RCC 7860 (cell line): Measurements from ENCODE around the gene NIN.

ENCODE experiments used
- DNase-seq: peaks from one replicate; pipeline ENCODE4 v3.0.0-alpha.2; 2015; ENCODE audit warnings: low spot score
- FAIRE-seq: peaks from 2 replicates; lab custom pipeline; 2012; peaks lifted over from hg19 to GRCh38; lab: Jason Lieb, UNC

NIN gene

DNA sequence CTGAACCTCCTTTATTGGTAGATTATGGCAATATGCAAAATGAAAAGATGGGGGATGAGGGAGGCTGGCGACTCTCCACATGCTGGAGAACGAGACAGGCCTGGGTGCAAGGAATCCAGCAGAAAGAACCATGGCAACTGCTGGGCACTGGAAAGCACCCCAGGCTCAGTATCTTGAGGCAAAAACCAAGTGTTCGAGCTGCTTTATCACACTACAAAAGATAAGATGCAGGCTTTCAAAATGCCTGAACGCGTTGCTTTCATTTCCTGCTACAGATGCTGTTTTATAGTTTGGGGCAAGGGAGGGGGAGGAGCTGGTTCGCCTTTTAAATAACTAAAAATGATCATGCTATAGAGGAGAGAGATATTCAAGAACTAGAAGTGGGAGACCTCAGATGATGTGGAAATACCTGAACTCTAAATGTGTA is 38.9 kb downstream of the NIN start:
- no peak for FAIRE-seq
- DNase-seq, result no peak

DNA sequence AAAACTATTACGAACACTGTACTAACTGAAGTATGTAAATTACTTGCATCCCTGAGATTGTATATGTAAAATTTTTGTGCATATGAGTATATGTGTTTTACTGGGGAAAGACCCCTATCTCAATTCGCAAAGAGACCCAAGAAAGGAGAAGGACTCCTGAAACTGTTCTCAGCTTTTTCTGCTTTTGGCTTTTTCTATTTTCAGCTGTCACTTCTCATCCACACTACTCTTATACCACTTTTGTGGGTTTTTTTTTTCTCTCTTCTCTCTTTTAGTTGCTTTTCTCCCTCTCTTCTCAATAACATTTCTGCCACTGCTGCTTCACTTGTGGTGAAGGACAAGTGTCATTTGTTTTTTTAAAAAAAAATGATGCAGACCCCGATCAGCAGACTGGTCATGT is 39.8 kb downstream of the NIN start:
- FAIRE-seq (no peak), DNase-seq (no peak)

DNA sequence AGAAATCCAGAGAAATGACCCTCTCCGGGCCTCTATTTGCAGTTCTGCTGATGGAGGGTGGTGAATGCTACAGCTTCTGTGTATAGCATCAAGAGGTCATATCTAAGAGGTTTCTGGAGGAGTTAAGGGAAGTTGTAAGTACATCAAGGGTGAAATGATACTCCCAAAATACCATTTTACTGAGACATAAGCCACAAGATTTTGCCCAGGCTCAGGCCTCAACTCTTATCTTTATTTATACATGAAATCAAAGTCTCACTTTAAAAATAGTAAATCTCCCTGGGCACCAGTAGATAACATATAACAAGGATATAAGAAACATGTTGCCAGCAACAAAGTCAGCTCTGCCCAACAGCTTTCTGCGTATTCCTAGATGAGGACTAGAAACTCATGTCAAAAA is 40.4 kb downstream of the NIN start:
- FAIRE-seq (no peak), DNase-seq (no peak)

DNA sequence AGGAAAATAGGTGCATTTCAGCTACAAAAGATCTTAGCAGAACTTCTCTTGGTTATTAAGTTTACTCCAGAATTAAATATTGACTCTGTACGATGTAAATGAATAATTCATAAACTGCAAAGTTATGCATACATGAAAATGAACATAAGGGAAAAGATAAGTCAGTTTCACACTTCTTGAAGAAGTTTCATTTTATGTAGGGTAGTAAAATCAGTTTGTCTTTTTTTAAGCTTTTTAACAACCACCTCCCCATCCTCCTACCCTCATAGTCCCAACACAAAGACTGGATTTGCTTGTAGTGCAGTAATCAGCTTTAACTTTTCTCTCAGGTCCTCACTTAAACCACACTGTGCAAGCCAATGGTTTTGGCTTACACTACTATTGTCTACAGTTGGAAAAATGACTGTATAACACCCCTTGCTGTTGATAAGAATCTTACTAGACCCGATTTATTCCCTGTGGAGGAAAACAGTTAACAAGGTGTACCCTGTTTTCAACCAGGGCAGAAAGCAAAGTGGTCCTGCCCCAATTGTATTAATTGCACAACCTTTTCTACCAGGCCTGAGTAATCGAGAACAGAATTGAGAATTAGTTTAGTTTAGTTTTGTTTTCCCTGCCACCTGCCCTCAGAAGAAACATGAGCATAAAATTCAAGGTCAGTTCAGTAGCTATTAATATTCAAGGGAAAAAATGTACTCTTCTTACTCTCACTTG is 44.1 kb downstream of the NIN start:
- DNase-seq, result no peak
- FAIRE-seq, result no peak

DNA sequence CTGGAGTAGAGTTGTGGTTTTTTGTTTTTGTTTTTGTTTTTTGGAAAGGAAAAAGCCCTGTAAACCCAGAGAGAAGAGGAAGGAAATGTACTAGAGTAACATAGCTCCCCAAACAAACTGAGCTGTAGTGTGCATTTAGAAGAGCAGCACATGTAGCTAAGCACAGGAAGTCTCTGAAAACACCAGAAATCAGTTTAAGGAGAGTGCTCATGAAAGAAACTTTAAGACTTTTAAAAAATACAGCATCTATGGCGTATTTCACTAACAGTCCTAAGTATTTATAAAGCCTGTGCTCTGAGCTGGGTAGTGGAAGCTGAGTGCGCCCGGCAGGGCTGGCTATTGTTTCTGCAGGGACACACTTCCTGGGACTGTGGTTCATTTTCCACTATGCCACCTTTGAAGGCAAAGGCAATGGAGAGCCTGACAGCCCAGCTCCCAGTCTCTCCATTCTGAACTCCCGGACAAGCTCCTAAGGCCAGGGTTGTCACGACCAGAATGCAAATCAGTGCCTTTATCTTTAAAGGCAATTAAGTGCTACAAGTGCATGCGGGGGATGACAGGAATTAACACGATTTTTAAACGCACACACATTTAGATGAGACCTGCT is 45.4 kb downstream of the NIN start:
- FAIRE-seq (no peak), DNase-seq (no peak)

DNA sequence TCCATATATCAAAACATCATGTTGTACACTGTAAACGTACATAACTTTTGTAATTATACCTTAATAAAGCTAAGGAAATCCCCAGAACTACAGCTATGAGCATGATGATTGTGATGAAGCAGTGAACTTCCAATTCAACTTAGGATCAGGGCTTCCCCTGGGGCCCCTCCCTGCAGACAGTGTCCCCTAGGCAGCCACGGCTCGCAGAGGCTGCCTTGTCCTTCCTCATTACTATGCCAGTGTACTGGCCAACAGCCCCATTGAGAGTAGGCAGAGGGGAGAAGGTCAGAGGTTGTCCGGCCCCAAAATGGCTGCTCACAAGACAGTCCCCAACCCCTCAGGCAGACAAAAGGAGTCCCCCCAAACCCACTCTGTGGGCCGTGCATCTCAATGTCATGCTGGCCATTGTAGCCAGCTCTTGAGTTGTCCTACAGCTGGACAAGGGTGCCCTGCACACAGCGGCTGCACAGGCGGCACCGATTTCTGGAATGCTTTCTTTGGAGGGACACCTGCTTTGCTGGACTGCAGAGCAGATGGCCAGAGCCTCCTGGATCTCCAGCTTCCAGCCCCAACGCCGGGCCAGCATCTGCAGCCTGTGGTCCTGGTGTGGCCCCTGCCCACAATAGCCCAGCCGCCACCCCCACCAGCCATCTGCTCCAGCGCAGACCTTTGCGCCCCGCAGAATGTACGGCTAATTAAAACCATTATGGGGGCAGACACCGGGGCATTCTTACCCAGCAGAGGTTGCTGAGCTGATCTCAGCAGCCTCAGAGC is 46.1 kb downstream of the NIN start:
- no peak for FAIRE-seq
- DNase-seq, result no peak

DNA sequence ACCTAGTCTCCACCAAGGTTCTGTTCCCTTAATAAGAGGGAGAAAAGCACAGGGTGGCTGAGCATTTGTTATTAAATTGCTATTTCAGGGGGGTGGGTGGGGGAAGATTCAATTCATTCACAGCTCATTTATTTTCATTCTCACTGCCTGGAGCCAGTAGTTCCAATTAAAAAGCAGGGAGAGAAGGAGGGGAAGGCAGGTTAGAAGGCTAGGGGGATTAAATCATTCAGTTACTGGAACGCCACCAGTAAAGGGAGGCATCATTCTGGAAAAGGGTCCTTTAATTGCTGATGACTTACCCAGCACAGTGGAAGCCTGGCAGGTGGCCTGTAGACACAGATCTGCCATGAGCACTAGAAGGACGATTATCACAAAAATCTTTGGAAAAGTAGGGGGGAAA is 47.4 kb downstream of the NIN start:
- FAIRE-seq (no peak), DNase-seq (no peak)

DNA sequence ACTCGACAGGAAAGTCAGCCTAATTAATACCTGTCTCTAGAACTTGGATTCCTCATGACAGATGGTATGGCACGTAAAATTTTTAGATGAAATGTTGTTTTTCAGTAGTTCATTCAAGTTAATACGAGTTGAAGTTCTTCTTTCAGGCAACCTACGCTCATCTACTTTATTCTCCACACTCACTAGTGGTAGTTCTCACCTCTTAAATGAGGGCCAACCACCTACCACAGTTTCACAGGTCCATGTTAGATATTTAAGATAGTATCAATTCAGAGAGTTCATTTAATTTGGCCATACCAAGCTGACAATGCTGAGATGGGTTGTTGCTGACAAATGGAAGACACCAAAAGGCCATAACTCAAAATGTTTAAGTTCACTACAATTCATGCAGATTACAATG is 50.6 kb downstream of the NIN start:
- DNase-seq, result no peak
- no peak for FAIRE-seq

DNA sequence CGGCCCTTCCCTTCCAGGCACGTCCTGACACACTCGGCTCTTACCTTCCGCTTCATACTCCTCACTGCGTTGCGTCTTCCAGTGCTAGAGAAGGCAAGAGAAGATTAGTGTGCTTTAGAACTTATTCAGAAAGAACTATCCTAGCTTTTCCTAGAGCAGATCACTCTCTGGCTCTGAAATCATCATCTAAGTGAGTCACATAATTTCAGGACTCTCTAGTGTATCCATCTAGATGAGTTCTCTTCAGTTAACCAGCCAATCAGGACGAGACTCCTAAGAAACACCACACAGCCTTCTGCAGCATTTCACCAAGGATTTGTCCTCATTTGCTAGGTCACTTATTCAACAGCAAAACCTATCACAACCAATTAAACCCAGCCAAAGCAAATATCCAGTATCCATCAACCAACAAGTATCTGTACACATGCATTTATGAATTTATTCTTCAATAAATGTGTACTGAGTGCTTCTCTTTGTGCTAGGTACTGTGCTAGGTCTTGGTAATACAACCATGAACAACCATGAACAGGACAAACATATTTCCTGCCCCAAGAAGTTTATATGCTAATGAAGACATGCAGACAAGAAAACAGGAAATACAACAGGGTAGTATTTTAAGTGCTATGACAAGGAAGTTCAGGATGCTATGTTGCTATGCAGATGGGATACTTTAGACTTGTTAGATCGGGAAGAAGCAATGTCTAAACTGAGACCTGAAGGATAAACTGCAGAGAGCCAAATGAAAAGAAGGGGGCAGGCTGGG is 52.1 kb downstream of the NIN start:
- no peak for DNase-seq
- FAIRE-seq, result no peak

DNA sequence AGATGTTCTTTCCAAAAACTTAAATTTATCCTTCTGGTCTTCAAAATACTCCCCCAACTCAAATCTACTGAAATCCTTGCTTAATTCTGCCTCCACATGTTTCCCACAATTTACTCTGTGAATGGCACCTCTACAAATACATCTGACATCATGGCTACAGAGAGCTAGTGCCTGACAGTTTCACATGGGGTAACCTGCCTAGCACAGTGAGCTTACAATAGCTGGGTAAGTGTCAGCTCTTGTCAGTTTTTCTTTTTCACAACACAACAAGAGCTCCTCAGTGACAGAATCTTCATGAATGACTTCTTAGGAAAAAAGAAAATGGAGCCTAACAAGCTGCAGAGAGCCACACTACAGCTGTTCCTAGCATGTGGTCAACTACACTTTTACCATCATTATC is 54.4 kb downstream of the NIN start:
- no peak for DNase-seq
- FAIRE-seq, result no peak

DNA sequence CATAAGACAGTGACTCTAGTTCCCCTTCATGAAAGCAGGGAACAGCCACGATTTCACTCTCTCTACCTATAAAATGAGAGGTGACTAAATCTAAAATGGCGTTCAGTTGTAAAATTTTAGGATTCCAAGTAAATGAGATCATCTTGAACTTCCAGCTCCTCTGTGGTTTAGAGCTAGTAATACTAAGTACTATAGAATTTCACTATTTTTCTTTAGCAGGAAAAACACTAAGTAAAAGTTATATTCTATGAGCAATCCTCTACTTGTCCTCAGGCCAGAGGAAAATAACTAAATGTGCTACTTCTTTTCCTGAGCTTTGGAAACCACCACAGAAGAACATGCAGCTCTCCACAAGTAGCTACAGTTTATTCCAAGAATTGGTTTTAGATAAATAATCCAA is 55.6 kb downstream of the NIN start:
- DNase-seq, result peak; percentile 90
- peak; percentile 88 for FAIRE-seq

DNA sequence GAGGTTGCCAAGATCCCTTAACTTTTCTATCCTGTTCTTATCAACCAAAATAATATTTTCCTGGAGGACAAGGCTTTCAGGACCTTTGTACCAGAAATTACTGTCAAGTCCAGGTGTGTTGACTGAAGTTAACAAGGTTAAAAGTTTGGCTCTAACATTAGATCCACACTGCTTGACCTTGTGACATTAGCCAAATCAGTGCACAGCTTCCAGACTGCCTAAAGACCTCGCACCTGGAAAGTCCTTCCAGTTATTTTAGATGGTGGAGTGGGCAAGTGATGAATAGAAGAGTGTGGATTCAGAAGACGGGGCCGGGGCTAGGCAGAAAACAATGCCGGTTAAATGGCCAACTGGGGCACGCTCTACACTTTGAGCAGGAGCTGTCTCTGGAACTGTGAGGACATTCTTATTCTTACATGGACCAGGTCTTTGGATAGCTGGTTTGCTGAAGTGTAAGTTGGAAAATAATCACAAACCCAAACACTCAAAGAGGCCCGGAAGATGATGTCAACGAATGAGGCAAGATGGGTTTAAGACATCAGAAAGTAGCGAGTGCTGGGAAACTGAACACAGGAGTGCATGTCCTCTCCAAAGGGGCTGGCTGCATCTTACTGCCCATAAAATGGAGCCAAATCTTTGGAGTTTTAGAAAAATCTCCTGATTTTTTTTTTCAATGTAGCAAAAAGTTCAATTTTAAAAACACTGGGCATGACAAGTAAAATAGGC is 56.3 kb downstream of the NIN start:
- DNase-seq (no peak), FAIRE-seq (no peak)

DNA sequence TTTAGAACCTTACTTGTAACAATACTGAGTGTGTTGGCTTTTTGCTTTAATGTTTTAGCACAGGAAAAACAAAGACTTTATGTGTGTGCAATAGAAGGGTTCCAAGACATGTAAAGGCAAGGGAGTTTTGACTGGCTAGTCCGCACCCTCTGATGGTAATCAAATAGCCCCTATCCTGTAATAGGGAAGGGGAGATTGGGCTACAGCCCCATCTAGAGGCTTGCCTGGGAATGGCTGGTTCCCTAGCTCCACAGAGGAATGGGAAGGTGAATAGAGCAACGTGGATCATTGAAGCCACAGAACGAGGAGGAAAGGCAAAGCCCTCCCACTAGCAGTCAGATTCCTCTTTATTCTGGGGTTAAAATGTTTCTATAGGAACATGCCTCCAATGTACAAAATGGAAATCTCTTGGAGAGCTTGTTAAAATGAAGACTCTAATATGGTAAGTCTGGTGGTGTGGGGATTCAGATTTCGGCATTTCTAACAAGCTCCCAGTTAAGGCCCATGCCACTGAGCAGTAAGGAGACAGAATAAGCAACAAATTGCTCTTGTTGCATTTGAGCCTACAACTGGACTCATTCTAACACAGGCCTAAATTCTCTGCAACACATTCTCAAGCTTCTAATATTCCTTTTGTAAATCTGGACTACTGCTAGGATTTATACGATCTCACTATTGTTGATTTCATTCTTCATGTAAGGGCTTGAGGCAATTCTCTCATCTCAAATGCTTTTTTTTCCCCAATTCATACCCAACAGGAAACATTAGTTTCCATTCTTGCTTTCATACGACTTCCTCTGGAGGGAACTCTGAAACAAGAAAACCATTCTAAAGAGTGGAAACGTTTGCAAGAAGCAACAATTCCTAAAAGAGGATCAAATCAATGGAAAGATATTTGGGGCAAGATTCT is 57.1 kb downstream of the NIN start:
- FAIRE-seq (no peak), DNase-seq (no peak)

DNA sequence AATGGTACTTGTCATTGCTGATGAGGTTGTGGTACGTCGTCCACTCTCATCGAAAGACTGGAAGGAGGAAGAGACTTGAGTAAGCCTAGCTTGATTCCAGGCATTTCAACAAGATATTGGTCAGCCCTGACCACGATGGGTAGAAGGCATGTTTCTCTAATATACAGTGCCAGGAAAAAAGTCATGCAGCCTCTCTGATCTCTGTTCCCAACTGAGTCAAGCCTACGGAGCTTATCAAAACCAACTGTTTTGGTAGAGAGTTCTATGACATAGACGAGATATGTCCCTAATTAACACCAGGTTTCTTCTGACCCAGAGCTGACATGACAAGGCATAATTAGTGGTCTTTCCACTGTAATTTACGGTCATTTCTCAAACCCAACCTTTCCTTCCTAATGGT is 58.5 kb downstream of the NIN start:
- FAIRE-seq (no peak), DNase-seq (no peak)

DNA sequence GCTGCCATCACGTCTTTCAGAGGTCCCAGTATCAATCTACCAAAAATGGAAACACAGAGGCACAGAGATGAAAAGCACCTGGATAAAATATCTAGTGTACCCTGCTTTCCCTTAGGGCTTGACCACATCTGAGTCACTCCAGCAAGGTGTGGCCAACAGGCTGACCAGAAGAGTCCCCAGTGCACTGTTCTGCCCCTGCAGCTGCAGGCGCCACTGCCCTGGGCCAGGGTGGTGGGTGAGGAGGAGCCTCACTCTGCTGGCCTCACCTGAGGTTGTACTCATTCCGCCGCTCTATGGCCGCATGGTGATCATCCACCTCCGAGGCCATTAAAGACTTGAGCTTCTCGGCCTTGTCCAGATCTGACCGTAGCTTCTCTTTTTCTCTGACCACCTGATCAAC is 60.4 kb downstream of the NIN start:
- no peak for FAIRE-seq
- DNase-seq, result no peak

DNA sequence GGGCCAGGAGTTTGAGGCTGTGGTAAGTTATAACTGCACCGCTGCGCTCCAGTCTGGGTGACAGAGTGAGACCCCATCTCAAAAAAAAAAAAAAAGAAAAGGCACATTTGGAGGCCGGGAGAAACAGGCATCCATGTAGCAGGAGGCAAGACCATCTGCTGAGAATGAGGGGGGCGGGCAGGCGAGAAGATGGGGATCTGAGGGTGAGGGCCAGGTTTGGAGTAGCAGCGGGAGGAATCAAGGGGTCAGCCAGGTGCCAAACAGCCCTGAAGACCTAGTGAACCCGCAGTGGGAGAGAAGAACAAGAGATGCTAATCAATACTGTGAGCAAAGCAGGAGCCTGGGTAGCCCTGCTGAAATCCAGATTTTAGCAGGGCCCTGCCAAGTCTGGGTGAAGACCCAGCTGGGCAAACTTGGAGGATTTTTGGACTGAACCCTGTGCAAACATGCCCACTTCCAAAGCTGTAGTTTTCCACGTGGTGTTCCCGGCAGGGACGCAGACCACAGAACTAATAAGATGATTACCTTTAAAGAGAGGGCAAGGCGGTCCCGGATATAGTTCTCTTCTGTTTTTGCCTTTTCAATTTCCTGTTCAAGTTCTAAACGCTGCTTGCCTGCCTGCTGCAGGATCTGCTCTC is 61.0 kb downstream of the NIN start:
- FAIRE-seq (no peak), DNase-seq (no peak)

DNA sequence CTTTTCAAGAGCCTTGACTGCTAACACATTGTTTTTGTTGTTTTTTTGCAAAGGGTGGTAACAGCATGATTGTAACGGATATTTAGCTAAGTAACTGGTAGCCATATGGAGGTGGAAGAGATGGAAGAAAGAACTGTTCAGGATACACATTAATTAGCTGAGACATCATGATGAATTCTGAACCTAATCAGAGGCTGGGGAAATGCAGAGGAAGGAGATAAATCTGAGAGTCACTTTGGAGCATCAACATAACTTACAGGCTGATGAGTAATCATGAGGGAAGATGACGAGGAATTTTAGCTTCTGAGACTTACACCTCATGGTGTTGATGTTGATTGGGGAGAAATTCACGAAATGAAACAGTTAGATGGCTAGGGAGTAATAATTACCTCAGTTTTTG is 62.3 kb downstream of the NIN start:
- FAIRE-seq, result no peak
- no peak for DNase-seq

DNA sequence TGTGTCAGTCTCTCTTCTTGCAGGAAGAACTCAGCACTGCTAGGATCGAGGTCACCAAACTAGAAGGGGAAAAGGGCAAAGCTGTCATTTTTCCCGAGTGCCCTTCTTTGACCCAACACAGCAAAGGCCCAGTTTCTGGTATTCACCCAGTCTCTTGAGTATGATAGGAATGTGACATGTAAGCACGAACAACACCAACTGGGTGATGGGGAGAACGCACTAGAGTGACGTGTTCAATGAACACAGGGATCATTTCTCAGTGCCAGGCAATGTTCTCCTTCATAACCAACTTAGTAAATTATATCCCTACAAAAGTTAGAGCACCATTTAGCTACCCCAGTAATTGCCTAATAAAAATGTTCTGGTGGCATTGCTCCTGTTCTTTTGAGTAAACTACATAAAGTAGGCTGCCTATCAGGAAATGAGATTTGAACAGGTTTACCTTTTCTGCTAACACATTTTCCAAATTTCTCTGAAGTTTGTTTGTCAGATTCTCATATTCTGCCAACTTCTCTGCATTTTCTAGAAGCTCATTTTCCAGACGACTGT is 64.5 kb downstream of the NIN start:
- DNase-seq, result no peak
- no peak for FAIRE-seq

DNA sequence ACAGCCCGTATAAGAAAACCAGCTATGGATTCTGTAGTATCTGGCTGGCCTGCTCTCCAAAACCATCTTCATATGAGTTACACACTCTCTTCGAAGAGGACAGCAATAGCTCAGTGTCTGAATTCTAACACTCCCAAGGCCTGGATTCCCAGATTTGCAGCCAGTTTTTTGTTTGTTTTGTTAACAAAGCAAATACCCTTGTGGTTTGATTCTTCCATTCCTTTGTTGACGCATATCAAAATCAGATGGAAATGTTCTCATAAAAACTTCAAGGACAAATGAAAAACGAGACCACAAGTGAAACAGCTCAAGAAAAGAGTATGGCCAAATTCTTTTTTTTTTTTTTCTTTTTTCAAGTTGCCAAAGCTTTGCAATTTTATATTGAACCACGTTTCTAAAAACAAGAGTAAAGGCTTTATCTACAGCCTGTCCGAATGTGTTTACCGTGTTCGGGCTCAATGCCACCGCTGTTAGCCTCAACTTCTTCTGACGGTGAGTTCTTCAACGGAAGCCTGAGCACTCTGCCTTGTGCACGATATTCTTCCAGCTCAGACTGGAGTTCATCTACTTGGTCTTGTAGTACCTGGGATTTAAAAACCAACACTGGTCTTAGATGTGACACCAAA is 67.5 kb downstream of the NIN start:
- FAIRE-seq, result no peak
- no peak for DNase-seq
